Activated T-cell treated with anti-CD3 and anti-CD28 coated beads for 4 hours (primary cell): Measurements from ENCODE around the gene P2RY2.

Experiments
- DNase-seq: peaks from one replicate; pipeline ENCODE4 v3.0.0-alpha.2; 2020

P2RY2 gene

DNA sequence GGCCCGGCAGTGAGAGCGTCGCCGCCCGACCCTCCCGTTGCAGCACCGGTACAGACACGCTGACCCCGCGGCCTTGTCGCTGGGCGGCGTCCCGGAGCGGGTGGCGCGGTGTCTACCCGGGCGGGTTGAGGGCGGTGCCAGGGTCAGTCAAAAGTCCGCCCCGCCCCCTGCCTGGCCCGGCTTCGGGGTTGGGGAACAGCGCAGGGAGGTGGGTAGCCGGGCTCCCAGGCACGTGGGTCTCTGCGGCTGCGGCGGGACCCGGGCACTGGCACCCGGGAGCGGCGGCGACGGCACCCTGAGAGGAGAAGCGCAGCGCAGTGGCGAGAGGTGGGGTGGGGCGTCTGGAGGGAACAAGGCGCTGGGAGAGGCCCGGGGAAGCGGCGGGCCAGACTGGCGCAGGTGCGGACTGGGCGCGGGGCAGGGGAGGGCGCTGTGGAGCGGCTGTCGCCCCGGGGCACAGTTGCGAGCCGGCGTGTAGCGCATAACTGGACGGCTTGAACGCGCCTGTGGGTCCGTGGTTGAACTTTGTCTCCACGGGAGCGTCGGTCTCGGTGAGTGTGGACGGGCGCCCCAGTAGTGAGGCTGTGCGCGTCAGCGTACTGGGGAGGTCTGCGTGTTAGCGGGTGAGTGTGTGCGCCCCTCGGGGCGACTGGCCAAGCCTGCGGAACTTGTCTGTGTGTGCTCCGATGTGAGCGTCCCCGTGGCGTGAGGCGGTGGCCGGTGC is at the start of gene P2RY2:
P2RY2 (plus strand) TSS at position 176 of the 724 bp plus-strand sequence. CDS start 15,879 bp downstream, outside the sequence.
- no peak for DNase-seq

GRCh38 chr11:73168925-73169579 is 49.0 kb upstream of the P2RY2 start:
- no peak for DNase-seq

GRCh38 chr11:73170140-73170539 is 47.9 kb upstream of the P2RY2 start:
- no peak for DNase-seq

GRCh38 chr11:73171436-73172161 is 46.5 kb upstream of the P2RY2 start:
- no peak for DNase-seq

DNA sequence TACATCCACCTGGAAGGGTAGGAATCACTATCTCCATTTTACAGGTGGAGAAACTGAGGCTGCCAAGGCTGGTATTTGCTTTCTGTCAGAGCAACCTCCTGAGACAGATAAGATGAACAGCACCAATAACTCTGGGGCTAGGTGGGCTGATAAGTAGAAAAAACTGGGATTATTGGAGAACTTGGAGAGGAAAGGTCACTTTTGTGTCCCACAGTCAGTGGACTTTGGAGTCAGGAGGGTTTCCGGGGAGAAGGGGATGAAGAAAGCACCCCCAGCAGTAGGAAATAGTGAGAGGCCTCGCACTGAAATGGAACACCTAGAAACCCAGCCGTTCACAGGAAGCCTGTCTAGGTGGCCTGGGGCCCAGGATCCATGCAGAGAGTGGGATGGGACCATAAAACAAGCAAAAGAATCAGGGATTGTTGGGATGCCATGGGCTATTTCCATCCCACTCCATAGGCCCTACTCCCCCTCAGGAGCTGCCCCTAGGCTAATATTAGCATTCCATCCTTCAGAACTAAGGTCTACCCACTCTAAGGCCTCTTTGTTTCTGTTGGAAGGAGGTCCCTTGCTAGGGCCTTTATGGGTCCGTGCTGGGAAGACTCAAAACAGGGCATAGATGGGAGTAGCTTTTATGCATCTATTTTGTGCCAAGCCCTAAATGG is 45.0 kb upstream of the P2RY2 start:
- no peak for DNase-seq

- no peak for DNase-seq
Measured at GRCh38 chr11:73173755-73174494, 44.2 kb upstream of the P2RY2 start.

DNA sequence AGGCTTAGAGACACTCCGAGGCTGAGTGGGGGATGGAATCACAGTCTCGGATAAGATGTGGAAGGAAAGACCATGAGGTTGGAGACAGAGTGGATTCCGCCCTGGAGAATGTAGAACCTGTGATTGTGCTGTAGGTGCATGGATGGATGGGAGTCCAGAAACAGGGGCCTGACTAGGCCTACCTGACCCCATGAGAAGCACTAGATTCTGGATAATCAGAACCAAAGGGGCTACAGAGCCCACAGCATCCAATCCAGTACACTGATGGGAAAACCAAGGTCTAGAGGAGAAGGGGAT is 43.6 kb upstream of the P2RY2 start:
- no peak for DNase-seq

DNA sequence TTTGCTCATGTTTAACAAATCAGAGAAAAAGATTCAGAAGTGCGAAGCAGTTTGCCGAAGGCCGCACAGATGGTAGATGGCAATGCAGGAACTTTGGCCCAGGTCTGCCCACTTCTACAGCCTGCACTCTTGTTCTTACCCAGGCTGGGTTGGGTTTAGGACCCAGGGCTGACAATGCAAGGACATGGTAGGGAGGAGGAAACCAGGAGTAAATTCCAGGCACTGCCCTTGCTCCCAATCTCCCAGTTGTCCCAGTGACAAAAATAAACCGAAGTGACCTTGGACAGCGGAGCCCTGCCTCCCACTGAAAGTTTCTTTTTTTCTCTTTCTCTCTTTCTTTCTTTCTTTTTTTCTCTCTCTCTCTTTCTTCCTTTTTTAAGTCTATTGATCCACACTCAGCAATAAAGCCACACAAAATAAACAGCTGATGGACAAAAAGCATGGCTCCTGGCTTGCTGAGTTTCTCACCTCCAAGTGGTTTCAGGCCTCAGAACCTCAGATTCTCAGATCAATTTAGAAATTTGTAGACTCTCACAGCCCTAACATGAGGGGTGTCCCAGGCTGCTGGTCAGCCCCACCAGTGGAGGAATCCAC is 42.4 kb upstream of the P2RY2 start:
- DNase-seq, result no peak

DNA sequence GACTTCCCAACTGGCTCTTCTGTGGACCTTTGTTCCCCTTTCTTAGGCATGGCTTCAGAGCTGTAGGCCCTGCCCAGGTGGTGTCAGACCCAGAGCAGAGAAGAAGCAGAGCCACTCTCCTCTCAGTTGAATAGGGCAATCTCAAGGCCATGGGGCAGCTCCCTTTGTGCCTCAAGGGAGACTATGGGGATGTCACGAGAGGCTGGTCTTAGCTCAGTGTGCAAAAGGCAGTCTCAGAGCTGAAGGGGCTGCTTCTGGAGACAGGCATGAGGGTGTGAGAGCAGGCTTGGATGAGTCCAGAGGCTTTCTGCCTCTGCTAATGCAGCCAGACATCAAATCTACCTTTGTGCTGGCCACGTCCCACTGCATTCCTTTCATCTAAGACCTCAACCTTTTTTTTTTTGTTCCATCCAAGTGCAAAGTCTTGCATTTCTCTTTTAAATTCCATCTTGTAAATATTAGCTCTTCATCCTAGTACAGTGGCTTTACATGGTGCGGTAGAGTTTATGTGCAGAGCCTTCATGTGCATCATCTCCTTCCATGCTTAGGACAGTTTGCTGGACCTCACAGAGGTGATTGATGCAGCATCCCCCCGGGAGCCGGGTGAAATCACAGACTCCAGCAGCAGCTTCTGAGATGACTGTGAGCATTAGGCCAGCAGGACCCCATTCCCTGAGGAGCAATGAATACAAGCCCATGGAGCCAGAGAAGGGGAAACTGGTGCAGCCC is 41.8 kb upstream of the P2RY2 start:
- no peak for DNase-seq

DNA sequence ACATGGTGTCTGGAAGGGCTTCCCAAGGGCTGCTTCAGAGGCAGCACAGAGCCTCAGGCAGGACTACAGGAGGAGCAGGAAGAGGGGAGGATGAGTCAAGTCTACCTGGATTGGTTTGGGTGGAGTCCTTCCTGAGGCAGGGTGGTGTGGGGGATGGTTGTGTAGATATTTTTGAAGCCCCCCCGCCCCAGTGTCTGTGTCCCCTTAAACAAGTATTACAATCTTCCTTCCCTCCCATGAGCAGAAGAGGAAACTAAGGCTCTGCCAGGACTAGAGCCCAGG is 41.3 kb upstream of the P2RY2 start:
- no peak for DNase-seq

DNA sequence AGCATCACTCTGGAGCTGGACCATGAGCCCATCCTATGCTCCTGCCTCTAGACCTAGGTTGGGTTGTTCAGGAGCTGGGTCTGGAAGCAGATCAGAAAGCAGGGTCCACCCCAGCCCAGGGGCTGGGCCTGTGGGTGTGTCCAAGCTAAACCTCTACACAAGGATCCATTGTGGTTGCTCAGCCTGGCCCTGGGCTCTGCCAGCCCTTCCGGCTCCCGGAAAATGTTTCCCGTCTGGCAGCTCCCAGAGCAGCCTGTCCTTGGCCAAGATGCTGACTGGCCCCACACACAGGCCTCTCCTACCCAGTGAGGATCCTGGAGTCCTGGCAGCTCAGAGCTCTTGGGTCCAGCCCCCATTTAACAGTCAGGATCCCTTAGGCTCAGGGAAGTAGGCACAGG is 40.7 kb upstream of the P2RY2 start:
- no peak for DNase-seq

DNA sequence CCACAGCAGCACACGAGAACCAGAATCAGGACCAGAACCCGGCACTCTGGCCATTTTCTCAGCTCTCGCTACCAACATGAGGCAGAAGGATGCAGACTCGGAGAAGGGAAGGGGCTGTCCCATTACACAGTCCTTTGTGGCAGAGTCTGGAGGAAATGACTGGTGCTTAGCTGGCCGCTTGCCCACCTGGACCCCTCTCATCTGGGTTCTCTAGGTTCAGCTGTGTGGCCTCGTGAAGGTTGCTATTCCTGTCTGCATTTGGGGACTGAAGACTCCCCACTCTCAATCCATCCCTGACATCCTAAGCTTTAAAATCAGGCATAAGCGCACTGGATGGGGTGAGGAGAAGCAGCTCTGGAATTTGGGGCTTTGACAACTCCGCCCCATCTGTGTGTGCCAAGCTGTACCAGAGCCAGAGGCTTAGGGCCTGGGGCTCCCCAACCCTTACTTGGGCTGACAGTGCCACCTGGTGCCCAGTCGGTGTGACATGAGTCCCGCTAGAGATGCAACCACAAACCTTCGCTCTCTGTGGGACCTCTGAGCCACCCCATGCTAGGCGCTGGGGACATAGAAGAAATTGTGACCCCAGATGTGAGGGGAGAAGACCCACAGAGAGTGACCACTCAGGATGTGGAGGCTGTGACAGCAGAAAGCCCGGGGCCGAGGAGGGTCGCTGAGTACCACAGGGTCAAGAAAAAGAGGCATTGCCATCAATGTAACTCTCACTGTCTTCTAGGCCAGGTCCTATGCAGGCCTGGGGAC is 40.1 kb upstream of the P2RY2 start:
- DNase-seq, result peak; percentile 75

GRCh38 chr11:73178681-73179080 is 39.4 kb upstream of the P2RY2 start:
- no peak for DNase-seq

- DNase-seq, result no peak
Measured at GRCh38 chr11:73182824-73183321, 35.2 kb upstream of the P2RY2 start.

DNA sequence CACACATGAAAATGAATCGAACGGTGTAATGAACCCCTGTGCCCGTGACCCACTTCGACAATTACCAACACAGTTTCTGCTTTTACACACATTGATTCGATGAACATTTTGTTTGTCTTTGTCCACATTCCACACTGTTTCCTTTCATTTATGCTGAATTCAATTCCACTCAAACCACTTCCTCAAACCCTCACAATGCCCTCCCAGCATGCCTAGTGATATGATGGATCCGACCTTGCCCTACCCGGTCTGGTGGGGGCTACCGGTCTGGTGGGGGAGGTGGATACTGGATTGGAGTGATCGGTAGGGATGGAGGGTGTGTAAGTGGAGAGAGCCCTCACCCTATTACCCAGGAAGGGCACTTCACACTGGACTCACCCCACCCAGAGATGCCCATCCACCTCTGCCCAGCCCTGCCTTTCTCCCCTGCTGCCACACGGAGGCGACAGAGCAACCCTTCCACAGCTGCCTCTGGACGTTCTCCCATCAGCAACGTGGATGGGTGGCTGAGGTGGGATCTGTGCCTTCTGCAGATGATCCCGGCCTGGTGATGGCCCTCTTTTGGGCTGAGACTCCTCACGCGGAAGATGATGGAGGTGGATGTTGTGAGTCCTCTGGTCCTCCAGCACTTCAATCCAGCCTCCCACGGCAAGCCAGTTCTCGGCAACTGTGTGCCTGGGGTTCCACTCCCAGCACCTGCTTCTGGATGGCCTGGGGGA is 33.0 kb upstream of the P2RY2 start:
- DNase-seq, result peak; percentile 12

DNA sequence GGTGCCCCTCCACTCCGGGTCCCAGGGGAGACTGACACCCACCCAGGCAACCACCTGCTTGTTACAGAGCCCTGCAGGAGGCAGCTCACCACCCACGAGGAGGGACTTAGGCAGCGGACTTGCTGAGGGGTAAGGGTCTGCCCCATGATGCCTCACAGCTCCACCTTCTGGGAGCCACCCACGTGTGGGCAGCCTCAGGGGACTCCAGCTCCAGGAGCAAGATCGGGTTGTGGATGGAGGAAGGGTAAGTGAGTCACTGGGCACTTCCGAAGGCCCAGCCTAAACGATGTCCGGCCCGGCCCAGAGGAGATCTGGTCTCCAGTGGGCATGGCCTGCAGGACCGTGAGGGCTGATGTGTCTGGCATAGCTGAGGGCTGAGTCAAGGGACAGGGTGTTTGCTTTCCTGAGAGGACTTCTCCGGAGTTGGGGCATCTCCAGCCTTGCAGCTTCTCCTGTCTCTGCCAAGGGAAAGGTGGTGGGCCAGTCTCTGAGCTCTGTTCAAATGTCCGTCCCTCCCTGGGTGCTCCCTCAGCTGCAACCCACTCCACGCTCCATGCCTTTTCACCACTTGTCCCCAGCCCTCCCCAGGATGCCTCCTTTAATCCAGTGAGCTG is 32.3 kb upstream of the P2RY2 start:
- no peak for DNase-seq

- no peak for DNase-seq
Measured at GRCh38 chr11:73186294-73186850, 31.7 kb upstream of the P2RY2 start.

DNA sequence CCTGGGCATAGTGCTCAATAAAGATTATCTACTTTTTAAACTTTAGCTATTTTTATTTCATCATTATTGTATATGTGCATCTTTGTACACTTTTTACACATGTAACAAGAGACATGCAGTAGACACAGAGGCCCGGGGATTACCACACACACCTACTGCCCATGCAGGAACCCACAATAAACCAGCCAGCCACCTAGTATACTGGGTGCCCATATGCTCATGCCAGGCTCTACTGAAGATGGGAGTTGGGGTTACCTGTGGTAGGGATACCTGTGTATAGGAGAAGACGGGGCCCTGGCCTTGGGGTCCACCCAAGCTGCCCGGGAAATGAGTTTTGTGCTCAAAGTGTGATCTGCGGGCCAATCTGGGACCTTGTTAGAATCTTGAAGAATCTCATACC is 31.2 kb upstream of the P2RY2 start:
- no peak for DNase-seq

DNA sequence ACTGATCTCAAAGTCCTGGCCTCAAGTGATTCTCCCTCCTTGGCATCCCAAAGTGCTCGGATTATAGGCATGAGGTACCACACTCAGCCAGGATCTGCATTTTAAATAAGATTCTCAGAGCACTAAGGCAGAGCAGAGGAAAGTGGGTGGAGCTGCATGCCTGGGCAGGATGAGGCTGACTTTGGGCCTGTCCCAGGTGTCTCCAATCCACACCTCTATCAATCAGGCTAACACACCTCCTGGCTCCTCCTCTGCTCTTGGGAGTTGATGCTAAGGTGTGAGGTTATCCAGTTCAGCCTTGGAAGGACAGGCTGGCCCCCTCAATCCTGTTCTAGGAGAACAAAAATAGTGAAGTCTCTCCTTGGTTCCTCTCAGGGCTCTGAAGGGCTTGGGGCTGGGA is 30.2 kb upstream of the P2RY2 start:
- DNase-seq, result no peak

- DNase-seq, result no peak
Measured at GRCh38 chr11:73188301-73188700, 29.8 kb upstream of the P2RY2 start.
